H1 (cell line): ENCODE results near the gene PTPN13. TPM values are rescaled to one million over a fixed set of nuclear protein-coding genes. Genes with fewer than 3 reads are reported as not detected.
"Not testable (repeated sequence)": the region's sequence is repeated elsewhere in the genome, so short reads cannot be mapped to it uniquely, and the experiment has no call there.

Source experiments
- CTCF ChIA-PET: fragments of 300-600 bp; sonication (Branson Sonifier 250); formaldehyde crosslinking; loops from one replicate; lab custom pipeline; 2021; ENCODE audit not compliant: partially characterized antibody; lab: Charles Lee
- POLR2A ChIA-PET: fragments of 300-600 bp; sonication (Branson Sonifier 250); formaldehyde crosslinking; loops from one replicate; lab custom pipeline; 2021; ENCODE audit warnings: inconsistent platforms; ENCODE audit not compliant: partially characterized antibody; lab: Charles Lee
- DNase-seq, 2 experiments: peaks; one replicate each; pipeline versions ENCODE4 v3.0.0 to v3.0.0-alpha.2; 2010 to 2022; ENCODE audit warnings: low spot score in 2 of 2, low read depth in 1 of 2, mixed read lengths in 1 of 2
- FAIRE-seq: peaks from 2 replicates; lab custom pipeline; 2011; peaks lifted over from hg19 to GRCh38; lab: Jason Lieb, UNC
- H2AFZ ChIP-seq: 2 replicates; pipeline ENCODE4 v1.8.1; 2012; ENCODE audit warnings: low read length, inconsistent platforms
- H2AK5ac ChIP-seq: 2 replicates; pipeline ENCODE4 v1.6.1; 2013; ENCODE audit warnings: low read depth, low read length
- H2BK120ac ChIP-seq: replicated peaks from 2 replicates; pipeline ENCODE3; 2013; ENCODE audit warnings: low read depth, low read length, inconsistent platforms
- H2BK12ac ChIP-seq: 2 replicates; pipeline ENCODE4 v1.6.1; 2013; ENCODE audit warnings: low read depth, low read length
- H2BK15ac ChIP-seq: 2 replicates; pipeline ENCODE4 v1.6.1; 2013; ENCODE audit warnings: low read length
- H2BK20ac ChIP-seq: 2 replicates; pipeline ENCODE4 v1.6.1; 2013; ENCODE audit warnings: low read length
- H2BK5ac ChIP-seq: 2 replicates; pipeline ENCODE4 v1.6.1; 2013; ENCODE audit warnings: low read depth, low read length
- H3K14ac ChIP-seq: 2 replicates; pipeline ENCODE4 v1.6.1; 2013; ENCODE audit warnings: inconsistent platforms; ENCODE audit not compliant: insufficient read length
- H3K18ac ChIP-seq: 2 replicates; pipeline ENCODE4 v1.6.1; 2013; ENCODE audit warnings: low read length; ENCODE audit errors: extremely low read depth
- H3K23ac ChIP-seq: 2 replicates; pipeline ENCODE4 v1.6.1; 2013; ENCODE audit warnings: inconsistent platforms; ENCODE audit not compliant: insufficient read length
- H3K23me2 ChIP-seq: 2 replicates; pipeline ENCODE4 v1.6.1; 2013; ENCODE audit warnings: low read depth, low read length
- H3K27ac ChIP-seq: 2 replicates; pipeline ENCODE4 v1.6.1; 2011; ENCODE audit warnings: low read depth, low read length, inconsistent platforms
- H3K27me3 ChIP-seq, 4 experiments: replicated peaks in 1 of 4; 1 replicate in 1 of 4; 2 replicates in 3 of 4; pipeline versions ENCODE4 v1.6.1 to v1.8.1; 2011 to 2013; ENCODE audit warnings: low read length in 3 of 4, mild to moderate bottlenecking in 3 of 4, inconsistent platforms in 2 of 4, mixed read lengths in 2 of 4, moderate library complexity in 1 of 4; ENCODE audit not compliant: control insufficient read depth in 3 of 4, insufficient read depth in 3 of 4; ENCODE audit errors: extremely low read depth in 1 of 4
- H3K36me3 ChIP-seq, 4 experiments: 2 replicates each; pipeline versions ENCODE4 v1.6.1 to v1.8.1; 2011 to 2013; ENCODE audit warnings: mild to moderate bottlenecking in 4 of 4, low read length in 3 of 4, moderate library complexity in 2 of 4, control low read depth in 1 of 4, inconsistent platforms in 1 of 4; ENCODE audit not compliant: insufficient read depth in 4 of 4, control insufficient read depth in 2 of 4
- H3K4ac ChIP-seq: replicated peaks from 2 replicates; pipeline ENCODE3; 2013; ENCODE audit warnings: low read length, low read depth, mixed read lengths, inconsistent platforms; ENCODE audit not compliant: insufficient read length
- H3K4me1 ChIP-seq, 4 experiments: replicated peaks in 1 of 4; 1 replicate in 1 of 4; 2 replicates in 3 of 4; pipeline versions ENCODE4 v1.6.1 to v1.8.1; 2011 to 2013; ENCODE audit warnings: low read length in 3 of 4, inconsistent platforms in 2 of 4, mixed read lengths in 1 of 4; ENCODE audit not compliant: insufficient read depth in 4 of 4, control insufficient read depth in 3 of 4
- H3K4me2 ChIP-seq, 2 experiments: 2 replicates each; pipeline versions ENCODE4 v1.6.1 to v1.8.1; 2011 to 2013; ENCODE audit warnings: low read depth in 2 of 2, low read length in 2 of 2, control low read depth in 1 of 2, inconsistent platforms in 1 of 2, mild to moderate bottlenecking in 1 of 2; ENCODE audit not compliant: insufficient read depth in 1 of 2
- H3K4me3 ChIP-seq, 4 experiments: fragments of 200-600, 300-600 bp in 1 of 4; sonication (generic), shearing (Covaris generic), sonication (Bioruptor Twin) in 1 of 4; 2 replicates each; pipeline versions ENCODE4 v1.5.1 to v1.8.1; 2011 to 2016; ENCODE audit warnings: low read length in 4 of 4, low read depth in 3 of 4, control low read depth in 2 of 4, inconsistent platforms in 2 of 4, mild to moderate bottlenecking in 2 of 4, mixed read lengths in 1 of 4, moderate library complexity in 1 of 4; ENCODE audit not compliant: insufficient read depth in 2 of 4; ENCODE audit errors: extremely low read depth in 1 of 4
- H3K56ac ChIP-seq: replicated peaks from 2 replicates; pipeline ENCODE3; 2013; ENCODE audit warnings: low read depth, mild to moderate bottlenecking, mixed read lengths, low read length, inconsistent platforms; ENCODE audit not compliant: insufficient read length
- H3K79me1 ChIP-seq: 2 replicates; pipeline ENCODE4 v1.6.1; 2013; ENCODE audit warnings: low read depth, low read length, control low read depth
- H3K79me2 ChIP-seq, 2 experiments: 2 replicates each; pipeline versions ENCODE4 v1.6.1 to v1.8.1; 2012 to 2013; ENCODE audit warnings: low read length in 2 of 2, mild to moderate bottlenecking in 2 of 2, inconsistent platforms in 1 of 2; ENCODE audit not compliant: insufficient read depth in 2 of 2, control insufficient read depth in 1 of 2
- H3K9ac ChIP-seq, 4 experiments: replicated peaks in 1 of 4; 1 replicate in 1 of 4; 2 replicates in 3 of 4; pipeline versions ENCODE4 v1.6.1 to v1.8.1; 2011 to 2013; ENCODE audit warnings: low read depth in 3 of 4, low read length in 3 of 4, control low read depth in 2 of 4, mild to moderate bottlenecking in 2 of 4, moderate library complexity in 2 of 4, inconsistent platforms in 1 of 4; ENCODE audit errors: extremely low read depth in 1 of 4
- H3K9me3 ChIP-seq, 2 experiments: 2 replicates each; pipeline versions ENCODE4 v1.6.1 to v1.8.1; 2012 to 2013; ENCODE audit warnings: mild to moderate bottlenecking in 2 of 2, moderate library complexity in 2 of 2, control low read depth in 1 of 2, inconsistent platforms in 1 of 2, low read depth in 1 of 2, low read length in 1 of 2, mixed read lengths in 1 of 2; ENCODE audit not compliant: insufficient read depth in 2 of 2
- H4K20me1 ChIP-seq, 2 experiments: replicated peaks in 1 of 2; 2 replicates each; pipeline versions ENCODE3 to v1.8.1; 2011 to 2013; ENCODE audit warnings: inconsistent platforms in 2 of 2, low read length in 2 of 2, mild to moderate bottlenecking in 1 of 2; ENCODE audit not compliant: insufficient read depth in 2 of 2, control insufficient read depth in 1 of 2
- H4K5ac ChIP-seq: 2 replicates; pipeline ENCODE4 v1.6.1; 2013; ENCODE audit warnings: low read length, low read depth, mixed read lengths, inconsistent platforms; ENCODE audit not compliant: insufficient read length
- H4K8ac ChIP-seq: 2 replicates; pipeline ENCODE4 v1.8.0; 2013; ENCODE audit warnings: mild to moderate bottlenecking, moderate library complexity, low read length, inconsistent platforms; ENCODE audit not compliant: insufficient read depth; ENCODE audit errors: extremely low read depth
- H4K91ac ChIP-seq: replicated peaks from 2 replicates; pipeline ENCODE3; 2013; ENCODE audit warnings: low read length, mixed read lengths, inconsistent platforms; ENCODE audit not compliant: insufficient read length
- WGBS, 2 experiments: shearing (Covaris generic) in 1 of 2; methylation state at CpG; one replicate each; pipeline versions ENCODE4 v1.1.6 to v1.1.7; 2013 to 2015; ENCODE audit warnings: low lambda C conversion rate in 2 of 2, mixed read lengths in 2 of 2, inconsistent platforms in 1 of 2, low coverage in 1 of 2, missing lambda C conversion rate in 1 of 2; ENCODE audit not compliant: insufficient replicate concordance in 2 of 2, insufficient coverage in 1 of 2, insufficient read length in 1 of 2; ENCODE audit errors: extremely low coverage in 1 of 2, missing lambda C conversion rate in 1 of 2; 5-methylcytosine and 5-hydroxymethylcytosine counted together
- polyA plus RNA-seq, 7 experiments: library from polyadenylated mRNA; depleted of rRNA in 3 of 7; stranded (reverse) in 5 of 7; unstranded in 2 of 7; fragments of >200 nt in 5 of 7; fragments of 200-250 nt in 2 of 7; gene quantifications; 1 replicate in 5 of 7; 2 replicates in 1 of 7; 4 replicates in 1 of 7; pipeline versions ENCODE4 v1.2.1 to v1.2.3, GENCODE V29; 2011 to 2013; ENCODE audit warnings: missing spikeins in 2 of 7, mixed read lengths in 2 of 7
- total RNA-seq: library from RNA; stranded (reverse); fragmentation: NEBNext Ultra II Directional; extraction: Animal tissue kit (Norgen Biotek cat#: 25700); gene quantifications from 2 replicates; pipeline ENCODE4 v1.2.1, GENCODE V29; 2021

PTPN13 gene
- total and polyA plus RNA-seq, 2 of the 8 experiments (the other 6 are each of a cell fraction or from before 2014, with no cell fraction given): 12.7 to 57.9 TPM

GRCh38 chr4:86656781-86657180, 62.7 kb downstream of the PTPN13 start:
- DNase-seq, H2AK5ac ChIP-seq, H2BK20ac ChIP-seq, FAIRE-seq, H3K4me1 ChIP-seq, H3K27me3 ChIP-seq, H3K79me1 ChIP-seq, H4K8ac ChIP-seq, H3K56ac ChIP-seq, H3K36me3 ChIP-seq, H3K14ac ChIP-seq, H3K18ac ChIP-seq, H2BK12ac ChIP-seq, H4K20me1 ChIP-seq, H3K23me2 ChIP-seq, H2BK120ac ChIP-seq, H4K5ac ChIP-seq, H4K91ac ChIP-seq, H3K23ac ChIP-seq, H3K27ac ChIP-seq, H2BK15ac ChIP-seq, H3K9ac ChIP-seq, H3K4me3 ChIP-seq, H3K4me2 ChIP-seq, H2AFZ ChIP-seq, H2BK5ac ChIP-seq, POLR2A ChIA-PET, H3K4ac ChIP-seq: not testable (repeated sequence)
- WGBS, 2 experiments: 95% methylated on average over 8 of the region's 10 CpGs; no CpG with 5 or more reads in 1 of the 2 experiments
- CTCF ChIA-PET: interaction anchor here (1.1 to 1.2 kb wide), 3 partner anchors 10 to 160 kb away, joined by 3 read pairs; no protein-coding TSS in a partner anchor
- Histone ChIP-seq H3K9me3 (peaks cover 7 to 13% of the 10 kb centered on the region in 2 experiments), H3K79me2 (peaks cover 0 to 14% of the 10 kb centered on the region in 2 experiments; a peak in 2 of 4 replicates)
